K562 (cell line): ENCODE measurements around the gene NCAPG2. TPM values are rescaled to one million over a fixed set of nuclear protein-coding genes. Genes with fewer than 3 reads are reported as not detected.

Experiments
- ATAC-seq: fragments of 200-7000 bp; cut with Tn5 transposase; 3 replicates; pipeline ENCODE4 v1.9.1; 2020; ENCODE audit warnings: moderate library complexity
- BruUV-seq: library from RNA; stranded (reverse); fragments of 400-500 nt; replicated peaks from 2 replicates; lab custom pipeline; 2021; lab: Mats Ljungman, UMichigan
- CTCF ChIA-PET: fragments of 300-600 bp; formaldehyde crosslinking; extraction: SDS; loops from one replicate; lab custom pipeline; 2021; ENCODE audit warnings: low intra/inter-chr PET ratio; lab: Yijun Ruan, JAX
- POLR2A ChIA-PET: fragments of 300-600, 350-650 bp; sonication (Branson Sonifier 250); formaldehyde crosslinking; extraction: SDS; loops from one replicate; lab custom pipeline; 2021; ENCODE audit warnings: antibody characterized with exemption, inconsistent platforms; lab: Yijun Ruan, JAX
- DNase-seq, 4 experiments: peaks; one replicate each; pipeline versions ENCODE4 v3.0.0 to v3.0.0-alpha.2; 2011 to 2018; ENCODE audit warnings: low spot score in 3 of 4, mixed read lengths in 3 of 4; ENCODE audit errors: extremely low read depth in 1 of 4
- FAIRE-seq: peaks from 2 replicates; lab custom pipeline; 2011; peaks lifted over from hg19 to GRCh38; lab: Jason Lieb, UNC
- H2AFZ ChIP-seq: 2 replicates; pipeline ENCODE4 v1.6.0; 2011; ENCODE audit warnings: low read depth, low read length, control low read depth, inconsistent platforms
- H3K27ac ChIP-seq: fragments of 200-600 bp; 3 replicates; pipeline ENCODE4 v1.8.0; 2011; ENCODE audit warnings: low read depth, mild to moderate bottlenecking, control low read depth, inconsistent platforms, low read length, moderate library complexity, mixed read lengths; ENCODE audit errors: extremely low read depth
- H3K27me3 ChIP-seq, 2 experiments: fragments of 300-600 bp in 1 of 2; 2 replicates in 1 of 2; 3 replicates in 1 of 2; pipeline versions ENCODE4 v1.6.0 to v1.8.0; 2011; ENCODE audit warnings: inconsistent platforms in 2 of 2, low read length in 2 of 2, mild to moderate bottlenecking in 1 of 2, mixed read lengths in 1 of 2, moderate library complexity in 1 of 2; ENCODE audit not compliant: control insufficient read depth in 2 of 2, insufficient read depth in 2 of 2
- H3K36me3 ChIP-seq: fragments of 300-600 bp; 3 replicates; pipeline ENCODE4 v1.8.0; 2011; ENCODE audit warnings: mild to moderate bottlenecking, low read length, inconsistent platforms; ENCODE audit not compliant: control insufficient read depth, insufficient read depth
- H3K4me1 ChIP-seq, 2 experiments: fragments of 200-600 bp in 1 of 2; replicated peaks in 1 of 2; 2 replicates in 1 of 2; 3 replicates in 1 of 2; pipeline versions ENCODE4 v1.5.1 to v1.8.0; 2011; ENCODE audit warnings: inconsistent platforms in 2 of 2, low read length in 2 of 2, mild to moderate bottlenecking in 1 of 2, mixed read lengths in 1 of 2, moderate library complexity in 1 of 2; ENCODE audit not compliant: control insufficient read depth in 2 of 2, insufficient read depth in 2 of 2
- H3K4me2 ChIP-seq: 2 replicates; pipeline ENCODE4 v1.6.1; 2011; ENCODE audit warnings: low read length, control low read depth, inconsistent platforms, mixed read lengths; ENCODE audit not compliant: insufficient read depth
- H3K4me3 ChIP-seq: fragments of 200-600 bp; sonication (generic), shearing (Covaris generic); 2 replicates; pipeline ENCODE4 v1.5.1; 2016; ENCODE audit warnings: control low read depth, inconsistent platforms
- H3K79me2 ChIP-seq: fragments of 200-600 bp; 3 replicates; pipeline ENCODE4 v1.8.0; 2011; ENCODE audit warnings: low read length, inconsistent platforms; ENCODE audit not compliant: control insufficient read depth, insufficient read depth
- H3K9ac ChIP-seq, 2 experiments: 2 replicates each; pipeline versions ENCODE4 v1.6.0 to v1.6.1; 2011; ENCODE audit warnings: low read depth in 2 of 2, low read length in 2 of 2, control low read depth in 1 of 2, inconsistent platforms in 1 of 2, mild to moderate bottlenecking in 1 of 2, mixed read lengths in 1 of 2; ENCODE audit not compliant: insufficient read depth in 1 of 2
- H3K9me1 ChIP-seq: one replicate; pipeline ENCODE4 v1.6.0; 2011; ENCODE audit warnings: inconsistent platforms, mild to moderate bottlenecking, low read length, moderate library complexity; ENCODE audit not compliant: control insufficient read depth, insufficient read depth
- H3K9me3 ChIP-seq: replicated peaks from 2 replicates; pipeline ENCODE4 v1.5.1; 2011; ENCODE audit warnings: low read depth, low read length, inconsistent platforms; ENCODE audit not compliant: control insufficient read depth, insufficient read depth
- H4K20me1 ChIP-seq: replicated peaks from 2 replicates; pipeline ENCODE4 v1.6.1; 2011; ENCODE audit warnings: low read length, inconsistent platforms, mixed read lengths; ENCODE audit not compliant: control insufficient read depth, insufficient read depth
- EHMT2 ChIP-seq: fragments of 450-650 bp; IDR thresholded peaks from 2 replicates; pipeline ENCODE4 v1.6.1; 2018; ENCODE audit warnings: antibody characterized with exemption
- POLR2A ChIP-seq: fragments of 450-650 bp; conservative IDR thresholded peaks from 2 replicates; pipeline ENCODE4 v1.6.1; 2016
- POLR2G ChIP-seq: fragments of 200-400 bp; formaldehyde crosslinking; IDR thresholded peaks from 2 replicates; pipeline ENCODE4 v1.6.1; 2017; ENCODE audit warnings: low read depth, mild to moderate bottlenecking, antibody characterized with exemption, low read length, moderate library complexity
- PTTG1 ChIP-seq: fragments of 450-650 bp; IDR thresholded peaks from 2 replicates; pipeline ENCODE4 v1.6.1; 2016; ENCODE audit warnings: low read depth, mild to moderate bottlenecking, missing genetic modification characterization, missing compliant biosample characterization
- RAD51 ChIP-seq: fragments of 450-650 bp; IDR thresholded peaks from 2 replicates; pipeline ENCODE4 v1.7.1; 2016; ENCODE audit warnings: low read depth, mild to moderate bottlenecking, borderline replicate concordance
- SIRT6 ChIP-seq: IDR thresholded peaks from one replicate; pipeline ENCODE4 v1.6.1; 2012; ENCODE audit warnings: low read depth, mild to moderate bottlenecking, control low read depth, inconsistent platforms, low read length, moderate library complexity
- SLC30A9 ChIP-seq: fragments of 250-450 bp; sonication (Bioruptor Pico); IDR thresholded peaks from 2 replicates; pipeline ENCODE4 v1.8.0; 2022; ENCODE audit warnings: mild to moderate bottlenecking, moderate library complexity
- SUPT5H ChIP-seq: fragments of 450-650 bp; IDR thresholded peaks from 2 replicates; pipeline ENCODE4 v1.6.1; 2016
- WGBS: fragments of 100-300 bp; shearing (Covaris generic); methylation state at CpG from one replicate; pipeline ENCODE4 v1.1.6; 2016; ENCODE audit warnings: low coverage, mixed read lengths; ENCODE audit not compliant: insufficient coverage; ENCODE audit errors: missing lambda C conversion rate; 5-methylcytosine and 5-hydroxymethylcytosine counted together
- in situ Hi-C: fragments of 300-500 bp; cut with MboI; formaldehyde crosslinking; loops from 4 replicates; pipeline ENCODE4 v1.15.0; 2018; ENCODE audit warnings: inconsistent platforms, mixed read lengths
- intact Hi-C: fragments of 100-400 bp; cut with micrococcal nuclease; formaldehyde crosslinking; loops from 2 replicates; pipeline ENCODE4 v1.14.2; 2022
- polyA plus RNA-seq, 8 experiments: library from polyadenylated mRNA; depleted of rRNA in 4 of 8; stranded (reverse) in 5 of 8; unstranded in 3 of 8; fragments of >200 nt; fragmentation: Nextera tagmentation in 2 of 8; fragmentation: Illumina TruSeq in 1 of 8; extraction: Ambion mirVana in 2 of 8; extraction: Trizol in 1 of 8; gene quantifications; 2 replicates each; pipeline versions ENCODE4 v1.2.1 to v1.2.3, GENCODE V29; 2011 to 2014; ENCODE audit warnings: inconsistent platforms in 1 of 8, missing spikeins in 1 of 8
- total RNA-seq, 7 experiments: library from RNA; depleted of rRNA in 6 of 7; stranded (reverse); fragments of >200 nt in 6 of 7; fragmentation: Illumina TruSeq in 2 of 7; extraction: Trizol in 2 of 7; gene quantifications; 2 replicates each; pipeline versions ENCODE4 v1.2.1 to v1.2.3, GENCODE V29; 2011 to 2021; ENCODE audit warnings: low replicate concordance in 1 of 7
- TF ChIP-seq, protein P1 (sequence below): fragments of 450-650 bp; IDR thresholded peaks from 2 replicates; pipeline ENCODE4 v1.6.1; 2016
- TF ChIP-seq, protein P2 (sequence below), 3 experiments: fragments of 200-800 bp in 1 of 3; sonication (Bioruptor generic) in 1 of 3; sonication (generic) in 1 of 3; formaldehyde crosslinking in 1 of 3; IDR thresholded peaks; 2 replicates each; pipeline versions ENCODE4 v1.6.1 to v1.8.0; 2016 to 2022; ENCODE audit warnings: mild to moderate bottlenecking in 2 of 3, missing compliant biosample characterization in 2 of 3, missing genetic modification characterization in 2 of 3, missing genetic modification reagents in 1 of 3

NCAPG2 gene
- total and polyA plus RNA-seq, 9 of the 15 experiments (the other 6 are each of a cell fraction or from before 2014, with no cell fraction given): 21.5 to 127 (median 86.1) TPM

DNA sequence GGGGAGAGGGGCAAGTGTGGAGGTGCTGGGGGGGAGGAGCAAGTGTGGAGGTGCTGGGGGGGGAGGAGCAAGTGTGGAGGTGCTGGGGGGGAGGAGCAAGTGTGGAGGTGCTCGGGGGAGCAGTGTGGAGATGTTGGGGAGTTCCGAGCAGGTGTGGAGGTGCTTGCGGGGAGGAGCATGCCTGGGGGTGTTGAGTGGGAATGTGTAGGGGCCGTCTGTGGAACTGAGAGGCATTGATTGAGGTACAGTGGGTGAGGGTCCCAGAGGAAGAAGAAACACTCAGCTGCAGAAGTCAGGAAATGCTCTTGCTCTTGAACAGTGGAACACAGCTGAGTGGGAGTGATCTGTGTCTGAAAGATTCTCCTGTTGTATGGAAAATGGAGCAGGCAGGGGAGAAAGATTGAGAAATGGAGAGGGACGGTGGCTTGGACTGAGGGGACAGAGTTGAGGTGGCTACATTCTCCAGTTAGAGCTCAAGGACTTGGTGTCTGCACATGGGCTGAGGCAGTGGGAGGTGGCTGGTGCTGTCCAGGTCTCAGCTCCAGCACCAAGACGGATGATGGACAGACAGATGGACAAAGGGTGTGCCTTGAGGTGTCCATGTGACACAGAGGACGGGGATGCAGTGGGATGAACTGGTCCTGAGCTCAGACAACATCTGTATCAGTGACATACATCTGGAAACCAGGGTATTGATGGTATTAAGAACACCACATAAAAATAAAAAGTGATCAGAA, 25.2 kb upstream of the NCAPG2 start:
- Histone ChIP-seq H3K9ac (no peak overlapping the region), H3K79me2 (no peaks in the 10 kb centered on the region), H3K9me3 (no peaks in the 10 kb centered on the region), H3K27me3 (no peaks in the 10 kb centered on the region), H2AFZ (no peak overlapping the region), H3K4me1 (peaks cover 5 to 10% of the 10 kb centered on the region in 2 experiments; a peak in 4 of 5 replicates), H4K20me1 (no peaks in the 10 kb centered on the region), H3K4me2 (no peak overlapping the region), H3K9me1 (no peaks in the 10 kb centered on the region), H3K4me3 (no peak overlapping the region), H3K36me3 (peaks cover 44% of the 10 kb centered on the region), H3K27ac (no peak overlapping the region)
- intact Hi-C loops (no loop called here), in situ Hi-C loops (no loop called here)
- no peak for FAIRE-seq
- TF ChIP-seq PTTG1 (tag) (no peak), SUPT5H (0 out of 2 replicates have a peak, but pooled peaks have one; percentile 43), SIRT6 (no peak), POLR2A (peak; percentile 40), RAD51 (peak; percentile 14; the same call in 1 of the 2 replicates), POLR2G (peak; percentile 12; the same call in 1 of the 2 replicates), SLC30A9 (CRISPR knock-in tag) (no peak), EHMT2 (0 out of 2 replicates have a peak, but pooled peaks have one; percentile 25)
- TF ChIP-seq, protein P1, sequence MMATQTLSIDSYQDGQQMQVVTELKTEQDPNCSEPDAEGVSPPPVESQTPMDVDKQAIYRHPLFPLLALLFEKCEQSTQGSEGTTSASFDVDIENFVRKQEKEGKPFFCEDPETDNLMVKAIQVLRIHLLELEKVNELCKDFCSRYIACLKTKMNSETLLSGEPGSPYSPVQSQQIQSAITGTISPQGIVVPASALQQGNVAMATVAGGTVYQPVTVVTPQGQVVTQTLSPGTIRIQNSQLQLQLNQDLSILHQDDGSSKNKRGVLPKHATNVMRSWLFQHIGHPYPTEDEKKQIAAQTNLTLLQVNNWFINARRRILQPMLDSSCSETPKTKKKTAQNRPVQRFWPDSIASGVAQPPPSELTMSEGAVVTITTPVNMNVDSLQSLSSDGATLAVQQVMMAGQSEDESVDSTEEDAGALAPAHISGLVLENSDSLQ: peak; percentile 72
- TF ChIP-seq, protein P2, sequence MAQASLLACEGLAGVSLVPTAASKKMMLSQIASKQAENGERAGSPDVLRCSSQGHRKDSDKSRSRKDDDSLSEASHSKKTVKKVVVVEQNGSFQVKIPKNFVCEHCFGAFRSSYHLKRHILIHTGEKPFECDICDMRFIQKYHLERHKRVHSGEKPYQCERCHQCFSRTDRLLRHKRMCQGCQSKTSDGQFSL (CRISPR knock-in tag; IDR thresholded peaks at IDR 0.05): peak; percentile 44; the same call in 1 of the 2 replicates
- TF ChIP-seq, protein P2 (tag; IDR thresholded peaks at IDR 0.05): no peak
- CTCF ChIA-PET: no interaction called here
- ATAC-seq: no peak; the same call in 2 of the 3 replicates
- no TSS peak for BruUV-seq
- 74% methylated on average over 4 of the region's 7 CpGs for WGBS
- POLR2A ChIA-PET: interaction anchor here (0.6 to 2.8 kb wide), 5 partner anchors 10 to 285 kb away, joined by 4 to 14 read pairs (median 6); no protein-coding TSS in a partner anchor
- DNase-seq: no peak
